Left forelimb (tissue), 1 donor: Measurements from ENCODE around the gene SPDYA.

Source experiments
- DNase-seq: peaks from one replicate; pipeline ENCODE4 v3.0.0-alpha.2; 2018; ENCODE audit warnings: low spot score

The SPDYA gene

GRCh38 chr2:28828382-28828781 is 17.7 kb downstream of the SPDYA start:
- no peak for DNase-seq

- no peak for DNase-seq
These were observed 23.3 kb downstream of the SPDYA start for GRCh38 chr2:28833740-28834470.

GRCh38 chr2:28835781-28836180 is 25.1 kb downstream of the SPDYA start:
- DNase-seq = no peak

- no peak for DNase-seq
These were observed 28.3 kb downstream of the SPDYA start for GRCh38 chr2:28838971-28839370.

- no peak for DNase-seq
These were observed 31.4 kb downstream of the SPDYA start for GRCh38 chr2:28842042-28842441.

GRCh38 chr2:28855193-28855592 is 44.6 kb downstream of the SPDYA start:
- DNase-seq = no peak

GRCh38 chr2:28855977-28856376 is 45.3 kb downstream of the SPDYA start:
- DNase-seq = no peak

GRCh38 chr2:28868611-28869010 is 58.0 kb downstream of the SPDYA start:
- DNase-seq = no peak

- DNase-seq = no peak
These were observed 59.0 kb downstream of the SPDYA start for GRCh38 chr2:28869494-28870145.

GRCh38 chr2:28870146-28870891 is 59.7 kb downstream of the SPDYA start, which contains the start of gene TRMT61B:
TSS of gene TRMT61B (minus strand) at chr2:28870309. CDS start at chr2:28870277, 32 bp downstream.
- DNase-seq = peak; percentile 97

GRCh38 chr2:28871620-28872019 is 61.0 kb downstream of the SPDYA start:
- DNase-seq = no peak

- DNase-seq = no peak
These were observed 69.6 kb downstream of the SPDYA start for GRCh38 chr2:28880193-28880592.

- DNase-seq = no peak
These were observed 82.9 kb downstream of the SPDYA start for GRCh38 chr2:28893488-28893887.

GRCh38 chr2:28894470-28895188 is 84.0 kb downstream of the SPDYA start, which contains the start of gene WDR43:
TSS of gene WDR43 (plus strand) at chr2:28894667. CDS start at chr2:28894699, 32 bp downstream.
- DNase-seq = peak; percentile 98

- DNase-seq = peak; percentile 71
These were observed 84.7 kb downstream of the SPDYA start for GRCh38 chr2:28895189-28895893.

- no peak for DNase-seq
These were observed 86.3 kb downstream of the SPDYA start for GRCh38 chr2:28896906-28897305.

GRCh38 chr2:28898048-28898447 is 87.4 kb downstream of the SPDYA start:
- DNase-seq = no peak
